HT-29 (cell line): Measurements from ENCODE around the gene WDR86. TPM values are rescaled to one million over a fixed set of nuclear protein-coding genes. Genes with fewer than 3 reads are reported as not detected.

Experiments
- DNase-seq: peaks from one replicate; pipeline ENCODE4 v3.0.0-alpha.2; 2015; ENCODE audit warnings: low spot score
- total RNA-seq: library from RNA; depleted of rRNA; stranded (reverse); fragments of >200 nt; shearing (Covaris generic); gene quantifications from 2 replicates; pipeline ENCODE4 v1.2.3, GENCODE V29; 2014

WDR86 gene
- total RNA-seq, 1 experiment from 2014 or later = 1.8 TPM

DNA sequence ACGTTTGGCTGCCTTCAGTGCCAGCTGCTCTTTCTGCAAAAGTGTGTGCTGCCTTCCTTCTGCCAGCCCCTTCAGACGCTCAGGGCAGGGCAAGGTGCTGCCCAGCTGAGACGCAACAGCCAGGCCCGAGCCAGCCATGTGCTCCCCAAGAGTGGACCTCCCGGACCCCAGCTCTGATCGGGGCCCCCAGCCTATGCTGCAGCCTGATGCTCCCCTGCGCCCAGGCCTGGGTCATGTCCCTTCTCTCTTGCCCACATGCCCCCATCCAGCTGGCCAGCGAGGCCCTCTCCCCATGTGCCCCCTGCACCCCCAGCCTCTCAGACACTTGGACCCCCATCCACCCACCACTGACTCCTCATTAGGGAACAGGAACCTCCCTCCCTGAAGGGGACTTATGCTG, 17.8 kb downstream of the WDR86 start:
- no peak for DNase-seq

DNA sequence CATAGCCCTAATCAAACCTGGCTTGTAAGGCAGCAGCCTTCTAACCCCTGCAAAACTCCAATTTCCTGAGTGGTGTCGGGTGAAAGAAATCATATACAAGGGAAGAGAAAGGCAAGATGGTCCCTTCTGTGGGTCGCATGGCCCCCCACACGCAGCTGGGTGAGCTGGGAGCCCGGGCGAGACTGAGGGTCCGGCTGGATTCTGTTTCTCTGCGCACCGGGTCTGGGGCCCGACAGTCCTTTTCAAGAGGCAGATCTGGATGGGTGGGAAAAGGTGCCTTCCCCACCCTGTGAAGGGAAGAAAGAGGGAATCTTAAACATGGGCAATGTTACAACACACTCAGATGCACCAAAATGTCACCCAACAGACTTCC, 18.5 kb downstream of the WDR86 start:
- no peak for DNase-seq

DNA sequence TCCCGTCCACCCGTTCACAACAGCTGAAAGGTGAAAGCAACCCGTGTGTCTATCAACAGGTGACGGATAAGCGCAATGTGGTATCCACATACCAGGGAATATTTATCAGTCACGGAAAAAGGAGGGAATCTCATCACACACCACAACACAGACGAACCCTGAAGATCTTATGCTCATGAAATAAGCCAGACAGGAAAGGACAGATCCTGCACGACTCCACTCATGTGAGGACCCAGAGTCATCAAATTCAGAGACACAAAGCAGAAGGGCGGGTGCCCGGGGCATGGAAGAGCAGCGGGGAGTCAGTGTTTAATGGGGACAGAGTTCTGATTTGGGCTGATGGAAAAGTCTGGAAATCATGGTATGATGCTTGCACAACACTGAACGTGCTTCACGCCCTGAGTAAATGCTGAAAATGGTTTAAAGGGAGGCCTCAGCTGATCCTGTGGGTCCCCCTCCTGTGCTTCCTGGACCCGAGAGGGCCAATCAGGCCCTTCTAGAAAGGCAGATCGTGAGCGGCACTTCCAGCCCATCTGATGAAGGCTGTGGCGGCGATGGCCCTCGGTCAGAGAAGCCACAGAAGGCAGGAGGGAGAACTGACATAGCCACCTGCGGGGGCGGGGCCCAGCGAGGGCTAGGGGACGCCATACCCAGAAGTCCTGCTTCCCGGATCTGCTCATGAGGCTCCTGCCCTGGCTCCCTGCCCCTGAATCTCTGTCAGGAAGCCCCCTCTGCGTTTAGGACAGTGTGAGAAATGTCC, 19.1 kb downstream of the WDR86 start:
- DNase-seq = no peak

DNA sequence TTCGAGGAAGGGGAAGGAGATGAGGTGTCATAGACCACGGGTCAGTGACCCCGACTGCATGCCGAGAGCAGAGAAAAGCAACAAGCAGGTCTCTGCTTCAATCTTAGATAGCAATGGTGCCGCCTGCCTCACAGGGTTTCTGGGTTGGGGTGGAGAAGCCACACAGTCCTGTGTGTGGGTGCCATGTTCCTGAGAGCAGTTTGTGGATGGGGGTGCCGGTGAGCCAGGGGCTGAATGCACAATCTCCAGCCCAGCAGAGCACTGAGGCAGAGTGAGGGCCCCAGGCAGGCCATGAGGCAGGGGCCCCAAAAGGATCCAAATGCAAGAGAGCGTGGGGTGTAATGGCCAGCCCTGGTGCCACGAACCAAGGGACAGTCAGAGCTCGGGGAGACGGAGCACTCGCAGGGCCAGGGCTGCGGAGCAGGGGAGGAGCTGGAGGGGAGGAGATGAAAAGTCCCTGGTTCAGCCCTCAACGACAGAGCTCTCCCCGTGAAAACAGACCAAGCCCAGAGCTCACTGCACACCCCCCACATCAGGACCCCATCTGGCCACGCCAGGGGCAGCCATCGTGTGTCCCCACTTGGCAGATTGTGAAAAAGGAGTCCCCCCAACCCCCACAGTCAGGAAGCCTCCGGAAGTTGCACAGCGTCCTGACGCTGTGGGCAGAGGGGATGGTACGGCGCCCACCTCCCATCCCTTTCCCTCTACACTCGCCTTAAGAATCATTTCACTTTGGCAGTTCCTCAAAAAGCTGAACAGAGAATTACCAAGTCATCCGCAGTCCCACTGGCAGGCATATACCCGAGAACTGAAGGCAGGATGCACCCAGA, 19.9 kb downstream of the WDR86 start:
- DNase-seq = no peak

DNA sequence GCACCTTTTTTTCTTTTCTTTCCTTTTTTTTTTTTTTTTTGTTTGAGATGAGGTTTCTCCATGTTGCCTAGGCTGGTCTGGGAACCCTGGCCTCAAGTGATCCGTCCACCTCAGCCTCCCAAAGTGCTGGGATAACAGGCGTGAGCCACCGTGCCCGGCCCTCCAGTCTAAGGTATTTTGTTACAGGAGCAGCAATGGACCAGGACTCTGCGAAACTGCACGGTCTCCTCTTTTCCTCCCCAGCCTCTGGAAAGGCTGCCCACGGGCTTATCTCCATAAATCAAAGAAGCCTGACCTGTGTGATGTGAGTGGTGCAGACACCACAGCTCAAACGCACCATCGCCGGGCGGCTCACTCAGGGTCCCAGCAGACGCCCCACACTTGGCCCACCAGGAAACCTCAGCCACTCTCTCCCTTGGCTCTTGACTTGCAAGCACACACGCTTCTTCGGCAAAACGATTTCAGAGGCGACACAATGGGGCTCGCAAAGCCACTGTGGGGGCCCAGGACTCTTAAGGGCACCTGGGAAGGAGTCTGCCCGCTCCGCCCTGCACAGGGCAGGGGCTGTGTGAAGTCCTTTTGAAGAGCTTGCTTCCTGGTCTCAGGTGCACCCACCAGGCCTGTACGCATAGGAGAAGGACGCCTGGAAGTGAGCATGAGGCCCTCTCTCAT, 20.6 kb downstream of the WDR86 start:
- DNase-seq = no peak

DNA sequence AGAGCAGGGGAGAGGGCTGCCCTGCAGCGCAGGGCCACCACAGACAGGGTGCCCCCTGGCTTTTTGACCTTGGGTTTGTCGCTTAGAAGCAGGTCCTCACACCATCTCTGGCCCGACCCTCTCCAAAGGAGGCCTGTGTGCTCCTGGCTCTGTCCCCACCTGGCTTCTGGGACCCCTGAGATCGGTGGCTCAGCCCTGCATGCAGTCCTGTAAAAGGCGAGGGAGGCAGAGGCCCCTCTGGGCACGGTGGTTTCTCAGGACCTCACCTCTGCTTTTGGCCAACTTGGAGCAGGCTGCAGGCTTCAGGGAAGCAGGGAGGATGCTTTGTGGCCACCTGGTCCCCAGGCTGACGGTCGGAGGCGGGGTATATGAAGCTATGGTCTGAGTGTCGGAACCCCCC, 21.4 kb downstream of the WDR86 start:
- DNase-seq = no peak

DNA sequence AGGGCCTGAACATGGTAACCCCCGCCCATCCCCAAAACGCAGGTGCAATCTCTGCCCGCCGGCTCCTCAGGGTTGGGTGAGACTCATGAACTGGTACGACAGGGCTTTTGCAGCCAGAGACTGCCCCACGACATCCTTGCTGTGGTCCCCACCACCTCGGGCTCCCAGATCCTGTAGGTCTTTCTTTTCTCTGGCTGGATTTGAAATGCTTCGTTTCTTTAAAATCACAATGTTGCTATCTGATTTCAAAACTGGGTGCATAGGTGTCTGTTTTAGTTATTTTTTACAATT, 21.9 kb downstream of the WDR86 start:
- no peak for DNase-seq

DNA sequence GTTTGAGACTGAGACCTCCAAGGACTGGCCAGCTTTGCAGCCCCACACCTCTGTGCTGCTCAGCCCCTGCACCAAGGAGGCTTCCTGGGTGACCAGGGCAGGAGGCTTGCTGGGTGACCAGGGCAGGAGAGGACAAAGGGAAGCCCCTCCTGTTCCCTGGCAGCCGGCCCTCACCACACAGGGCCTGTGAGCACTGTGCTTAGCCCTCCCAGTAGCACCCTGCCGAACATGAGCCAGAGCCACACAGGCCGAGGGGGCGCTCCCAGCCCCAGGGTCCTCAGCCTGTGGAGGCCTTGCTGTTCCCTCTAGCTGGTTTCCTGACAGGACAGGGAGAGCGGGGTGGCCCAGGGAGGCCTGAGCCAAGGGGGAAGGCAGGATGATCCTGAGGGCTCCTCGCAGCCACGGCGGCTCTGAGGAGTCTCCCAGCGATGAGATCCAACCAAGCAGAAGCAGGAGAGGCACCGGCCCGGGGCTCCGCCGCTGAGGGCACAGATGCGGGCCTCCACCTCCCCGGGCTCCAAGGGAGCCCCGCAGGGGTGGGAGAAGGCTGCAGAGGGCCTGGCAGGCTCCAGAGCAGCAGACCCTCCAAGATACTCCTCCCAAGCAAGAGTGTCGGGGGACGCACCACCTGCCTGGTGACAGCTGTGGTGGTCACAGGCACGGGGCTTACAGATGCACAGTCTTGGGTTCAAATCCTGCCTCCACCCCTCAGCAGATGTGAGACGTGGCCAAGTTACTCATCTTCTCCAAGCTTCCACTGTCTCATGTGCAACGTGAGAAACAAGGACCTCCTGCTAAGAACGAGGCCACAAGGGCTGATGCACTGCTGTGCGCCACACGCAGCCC, 22.5 kb downstream of the WDR86 start:
- DNase-seq = no peak

DNA sequence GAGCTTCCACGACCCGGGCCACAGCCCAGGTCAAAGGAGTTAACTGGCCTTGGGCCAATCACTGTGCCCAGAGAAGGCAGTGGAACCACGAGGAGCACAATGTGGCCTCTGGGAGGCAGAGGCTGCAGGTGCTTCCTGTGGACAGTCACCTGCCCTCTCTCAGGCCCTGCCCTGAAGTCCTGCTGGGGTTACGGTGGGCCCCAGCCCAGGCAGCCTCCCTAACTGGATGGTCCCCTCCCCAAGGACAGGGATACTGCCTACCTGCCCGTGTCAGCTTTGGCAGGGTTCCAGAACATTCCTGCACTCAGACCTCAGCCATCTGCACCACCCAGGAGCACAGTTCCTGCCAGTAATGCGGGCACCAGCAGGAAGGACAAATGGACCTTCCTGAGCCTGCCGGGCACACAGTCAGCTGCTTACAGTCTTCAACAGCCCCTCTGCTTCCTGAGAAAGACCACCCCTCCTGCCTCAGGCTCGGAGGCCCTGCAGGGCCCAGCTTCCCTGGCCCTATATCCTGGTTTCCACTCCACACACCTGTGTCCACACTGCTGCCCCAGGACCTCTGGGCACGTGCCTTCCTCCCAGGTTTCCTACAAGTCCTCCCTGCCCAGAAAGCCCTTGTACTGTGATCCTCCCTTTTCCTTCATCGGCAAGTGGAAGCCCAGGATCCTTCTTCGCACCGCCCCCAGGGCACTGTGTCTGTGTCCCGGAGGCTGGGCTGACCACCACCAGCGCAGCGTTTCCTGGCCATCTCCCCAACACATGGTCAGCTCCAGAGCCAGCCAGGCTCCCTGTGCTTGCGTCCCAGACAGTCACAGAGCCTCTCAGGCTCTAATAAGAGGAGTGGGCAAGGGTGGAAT, 23.3 kb downstream of the WDR86 start:
- peak; percentile 94 for DNase-seq

DNA sequence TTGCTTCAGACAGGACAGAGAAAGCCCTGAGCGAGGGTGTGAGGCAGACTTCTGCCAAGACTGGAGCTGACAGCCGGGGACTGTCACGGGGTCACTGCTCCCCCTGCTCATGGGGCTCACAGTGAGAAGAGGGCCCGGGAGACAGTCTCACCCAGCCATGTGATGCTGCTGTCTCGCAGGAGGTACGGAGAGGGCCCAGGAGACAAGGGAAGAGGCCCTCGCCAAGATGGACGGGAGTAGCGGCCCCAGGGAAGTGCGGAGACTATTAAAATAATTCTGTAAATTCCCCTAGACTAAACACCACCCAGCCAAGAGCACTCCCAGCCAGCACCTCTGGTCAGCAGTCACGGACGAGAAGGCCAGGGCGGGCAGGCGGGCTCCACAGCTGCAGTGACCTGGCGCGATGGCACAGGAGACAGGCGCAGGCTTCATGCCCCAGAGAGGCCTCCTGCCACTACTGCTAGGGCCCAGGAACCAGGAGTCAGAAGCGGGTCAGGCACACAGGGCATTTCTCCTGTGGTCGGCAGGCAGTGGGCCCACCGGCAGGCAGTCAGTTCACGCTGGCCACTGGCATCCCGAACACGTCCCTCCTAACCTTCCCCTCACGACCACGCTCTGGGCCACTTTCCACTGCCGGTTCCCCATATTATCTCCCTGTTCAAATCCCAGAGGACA, 24.1 kb downstream of the WDR86 start:
- DNase-seq = no peak

DNA sequence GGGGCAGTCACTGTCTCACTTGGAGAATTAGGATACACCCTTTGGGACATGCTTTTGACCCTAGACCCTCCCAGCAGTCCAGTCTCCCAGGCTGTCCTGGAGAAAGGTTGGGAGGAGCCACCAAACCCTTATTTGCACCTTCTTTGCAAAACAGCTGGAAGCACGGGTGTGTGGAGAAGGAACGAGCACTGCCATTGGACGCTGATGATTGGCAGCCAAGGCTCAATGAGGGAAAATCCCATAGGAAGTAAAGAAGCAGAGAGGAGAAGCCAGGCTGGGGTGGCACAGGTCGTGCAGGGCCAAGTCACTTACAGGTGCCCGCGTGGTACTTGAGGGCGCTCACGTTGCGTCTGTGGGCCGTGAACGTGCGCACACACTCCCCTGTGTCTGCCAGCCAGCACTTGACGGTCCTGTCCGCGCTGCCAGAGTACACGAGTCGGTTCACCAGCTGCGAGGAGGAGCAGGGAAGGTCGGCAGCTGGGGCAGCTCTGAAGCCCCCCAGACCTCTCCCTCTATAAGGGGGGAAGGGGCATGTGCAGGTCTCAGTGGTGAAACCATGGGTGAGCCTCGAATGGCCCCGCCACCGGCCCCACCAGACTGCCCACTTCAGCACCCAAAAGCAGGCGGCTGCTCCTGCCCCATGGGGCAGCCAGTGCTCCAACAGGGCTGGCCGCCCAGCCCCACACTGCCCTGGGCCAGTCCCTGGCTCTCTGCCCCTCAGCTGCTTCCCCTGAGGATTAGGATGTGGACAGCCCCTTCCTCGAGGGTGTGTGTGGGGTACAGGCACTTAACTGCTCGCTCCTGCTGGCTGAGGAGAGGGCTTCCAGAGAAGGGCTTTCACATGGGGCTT, 24.8 kb downstream of the WDR86 start:
- no peak for DNase-seq

DNA sequence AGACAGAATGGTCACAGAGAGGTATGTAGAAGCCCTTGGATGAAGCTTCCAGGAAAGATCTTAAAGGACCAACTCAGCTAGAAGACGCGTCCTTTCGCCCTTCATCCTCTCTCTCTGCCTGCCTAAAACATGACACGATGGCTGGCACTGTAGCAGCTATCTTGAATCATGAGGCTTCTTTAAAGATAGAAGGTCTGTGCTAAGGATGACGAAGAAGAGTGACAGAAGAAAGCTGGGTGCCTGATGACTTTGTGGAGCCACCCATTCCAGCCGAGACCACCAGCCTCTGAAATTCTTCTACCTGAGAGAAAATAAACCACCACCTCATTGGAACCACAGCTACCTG, 25.5 kb downstream of the WDR86 start:
- no peak for DNase-seq

DNA sequence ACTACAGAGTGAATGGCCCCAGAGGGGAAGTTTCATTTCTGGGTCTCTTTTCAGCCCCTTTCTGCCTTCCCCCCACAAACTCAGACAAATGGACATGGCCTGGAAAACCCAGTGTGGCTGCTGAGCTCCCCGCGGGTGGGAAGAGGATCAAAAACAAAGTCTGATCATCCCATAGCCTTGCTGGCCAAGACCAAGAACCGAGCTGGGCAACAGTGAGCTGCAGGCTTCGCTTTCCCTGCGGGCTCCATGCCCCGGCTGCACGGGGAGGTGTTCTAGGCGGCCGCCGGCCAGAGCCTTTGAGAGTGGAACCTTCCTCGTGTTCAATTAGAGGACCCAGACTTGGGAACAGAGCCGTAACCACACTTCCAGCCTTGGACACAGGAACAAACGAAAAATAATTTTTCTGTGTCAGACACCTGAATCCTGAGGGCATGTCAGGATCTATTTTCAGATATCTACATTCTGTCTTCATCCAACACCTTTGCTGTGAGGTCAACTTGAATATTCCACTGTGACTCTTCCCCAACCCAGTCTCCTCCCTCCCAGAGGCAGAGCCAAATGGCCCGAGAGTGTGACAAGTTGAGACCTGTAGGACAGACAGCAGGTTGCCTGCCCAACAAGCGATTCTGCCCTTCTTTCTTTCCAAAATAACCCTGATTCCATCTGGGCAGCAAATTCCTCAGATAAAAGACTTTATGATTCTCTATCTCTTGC, 26.0 kb downstream of the WDR86 start:
- no peak for DNase-seq

DNA sequence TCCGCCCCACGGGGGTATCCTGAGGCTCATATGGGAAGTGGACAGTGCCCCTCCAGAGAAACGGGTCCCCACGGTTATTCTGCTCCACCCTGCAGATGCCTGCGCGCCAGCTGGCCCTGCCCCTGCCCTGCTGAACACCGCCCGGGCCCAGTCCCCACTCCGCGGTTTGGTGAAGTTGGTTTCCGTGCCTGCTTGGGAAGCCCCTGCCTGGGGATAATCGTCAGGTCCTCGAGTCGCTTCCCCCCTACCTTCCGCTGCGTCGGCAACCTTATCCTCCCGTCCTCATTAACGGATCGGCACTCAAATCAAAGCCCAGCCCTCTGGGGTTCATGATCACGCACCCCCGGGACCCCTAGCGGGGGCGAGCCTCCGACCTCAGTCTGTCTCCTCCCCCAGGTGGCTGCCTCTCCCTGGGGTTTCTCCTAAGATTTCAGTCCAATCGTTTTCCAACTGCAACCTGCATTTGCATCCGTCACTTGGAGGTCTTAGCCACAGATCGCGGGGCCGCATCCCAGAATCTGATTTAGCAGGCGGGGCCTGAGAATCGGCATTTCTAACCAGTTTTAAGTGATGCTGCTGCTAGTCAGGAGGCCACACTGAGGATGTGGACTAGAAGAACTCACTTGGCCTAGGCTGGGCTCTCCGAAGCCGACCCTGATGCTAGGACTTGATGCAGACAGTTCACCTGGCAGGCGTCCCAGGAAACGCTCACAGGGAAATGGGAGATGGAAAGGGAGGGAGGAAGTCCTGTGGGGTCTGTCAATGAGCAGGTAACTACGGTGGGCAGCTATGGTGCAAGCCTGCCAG, 27.6 kb downstream of the WDR86 start:
- DNase-seq = no peak

DNA sequence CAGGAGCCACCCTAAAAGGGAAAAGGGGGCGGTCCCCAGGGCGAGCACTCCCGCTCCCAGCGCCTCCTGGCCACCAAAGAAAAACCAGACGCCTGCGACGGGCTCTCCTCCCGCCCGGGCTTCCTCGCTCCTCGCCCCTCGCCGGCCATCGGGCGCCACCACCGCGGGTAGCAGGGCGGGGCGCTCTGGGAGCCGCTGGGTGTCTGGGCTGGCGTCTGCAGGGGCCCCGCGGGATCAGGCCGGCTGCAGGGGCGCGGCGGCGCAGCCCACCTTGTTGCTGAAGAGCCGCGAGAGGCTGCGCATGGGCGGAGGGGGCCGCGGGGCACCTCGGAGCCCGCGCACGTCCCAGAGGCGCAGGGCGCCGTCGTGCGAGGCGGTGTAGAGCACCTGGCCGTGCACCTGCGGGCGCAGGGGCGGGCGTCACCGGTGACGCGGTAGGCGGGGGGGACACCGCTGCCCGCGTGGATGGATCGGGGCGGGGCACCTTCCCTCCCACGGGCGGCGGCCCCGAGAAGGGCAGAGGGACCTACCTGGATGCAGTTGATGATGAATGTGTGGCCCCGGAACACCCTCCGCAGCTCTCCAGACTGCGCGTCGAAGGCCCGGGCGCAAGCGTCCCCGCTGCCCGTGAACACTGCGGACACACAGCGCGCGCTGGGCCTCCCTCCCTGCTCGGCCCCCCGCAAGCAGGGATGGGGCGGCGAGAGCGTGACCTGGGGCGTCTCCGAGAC, 28.3 kb downstream of the WDR86 start:
- no peak for DNase-seq

DNA sequence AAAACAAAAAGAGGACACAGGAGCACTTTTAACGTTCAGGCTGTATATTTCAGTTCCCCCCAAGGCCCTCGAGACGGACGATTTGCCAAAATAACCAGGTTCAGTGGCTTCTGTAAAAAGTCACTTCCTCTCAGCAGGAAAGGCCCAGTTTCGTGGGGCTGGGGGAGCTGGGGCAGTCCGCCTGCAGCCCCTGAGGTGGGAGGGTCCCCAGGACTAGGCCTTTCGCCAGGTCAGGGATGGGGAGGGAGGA, 28.8 kb downstream of the WDR86 start:
- no peak for DNase-seq
